H9 (cell line): ENCODE measurements around the gene MUS81. TPM values are rescaled to one million over a fixed set of nuclear protein-coding genes. Genes with fewer than 3 reads are reported as not detected.

Source experiments
- DNase-seq: peaks from one replicate; pipeline ENCODE4 v3.0.0-alpha.2; 2017
- H2AFZ ChIP-seq: one replicate; pipeline ENCODE4 v1.6.1; 2013; ENCODE audit warnings: mild to moderate bottlenecking, low read length, control low read depth, moderate library complexity
- H2AK5ac ChIP-seq: 2 replicates; pipeline ENCODE4 v1.6.1; 2013; ENCODE audit warnings: low read length, control low read depth, mixed read lengths; ENCODE audit not compliant: insufficient read length
- H2BK120ac ChIP-seq: one replicate; pipeline ENCODE4 v1.6.1; 2013; ENCODE audit warnings: low read depth, mild to moderate bottlenecking, low read length, control low read depth, inconsistent platforms; ENCODE audit not compliant: poor library complexity, severe bottlenecking
- H2BK12ac ChIP-seq: 2 replicates; pipeline ENCODE4 v1.6.1; 2013; ENCODE audit warnings: low read length, control low read depth, mixed read lengths, low read depth; ENCODE audit not compliant: insufficient read length
- H2BK15ac ChIP-seq: 2 replicates; pipeline ENCODE4 v1.6.1; 2013; ENCODE audit warnings: low read depth, low read length, control low read depth
- H2BK20ac ChIP-seq: one replicate; pipeline ENCODE4 v1.6.1; 2013; ENCODE audit warnings: low read depth, mild to moderate bottlenecking, low read length, control low read depth, inconsistent platforms; ENCODE audit not compliant: poor library complexity, severe bottlenecking
- H2BK5ac ChIP-seq: 2 replicates; pipeline ENCODE4 v1.6.1; 2013; ENCODE audit warnings: low read length, control low read depth, mixed read lengths; ENCODE audit not compliant: insufficient read length
- H3K14ac ChIP-seq: 2 replicates; pipeline ENCODE4 v1.6.1; 2013; ENCODE audit warnings: low read length, control low read depth; ENCODE audit not compliant: insufficient read depth
- H3K18ac ChIP-seq: 2 replicates; pipeline ENCODE4 v1.6.1; 2013; ENCODE audit warnings: low read depth, mild to moderate bottlenecking, mixed read lengths, low read length, control low read depth; ENCODE audit not compliant: insufficient read length
- H3K23ac ChIP-seq: 2 replicates; pipeline ENCODE4 v1.6.1; 2013; ENCODE audit warnings: low read length, control low read depth, mixed read lengths, low read depth; ENCODE audit not compliant: insufficient read length
- H3K23me2 ChIP-seq: 2 replicates; pipeline ENCODE4 v1.6.1; 2013; ENCODE audit warnings: low read depth, mild to moderate bottlenecking, mixed read lengths, low read length, control low read depth; ENCODE audit not compliant: insufficient read length, poor library complexity, severe bottlenecking
- H3K27ac ChIP-seq: 2 replicates; pipeline ENCODE4 v1.5.1; 2013; ENCODE audit warnings: low read length, control low read depth, mixed read lengths, low read depth; ENCODE audit not compliant: insufficient read length
- H3K27me3 ChIP-seq: 2 replicates; pipeline ENCODE4 v1.6.1; 2013; ENCODE audit warnings: low read length, control low read depth, inconsistent platforms; ENCODE audit not compliant: insufficient read depth
- H3K4ac ChIP-seq: 2 replicates; pipeline ENCODE4 v1.6.1; 2013; ENCODE audit warnings: low read depth, mild to moderate bottlenecking, control low read depth, inconsistent platforms, low read length, moderate library complexity
- H3K4me1 ChIP-seq: 2 replicates; pipeline ENCODE4 v1.6.1; 2013; ENCODE audit warnings: low read length, control low read depth, inconsistent platforms; ENCODE audit not compliant: insufficient read depth
- H3K4me2 ChIP-seq: 2 replicates; pipeline ENCODE4 v1.6.1; 2013; ENCODE audit warnings: low read length, control low read depth, mixed read lengths; ENCODE audit not compliant: insufficient read length, insufficient read depth
- H3K56ac ChIP-seq: 2 replicates; pipeline ENCODE4 v1.6.1; 2013; ENCODE audit warnings: low read depth, mild to moderate bottlenecking, mixed read lengths, low read length, control low read depth; ENCODE audit not compliant: insufficient read length
- H3K79me1 ChIP-seq: 2 replicates; pipeline ENCODE4 v1.6.1; 2013; ENCODE audit warnings: low read depth, mild to moderate bottlenecking, moderate library complexity, low read length, control low read depth, inconsistent platforms; ENCODE audit not compliant: insufficient read depth, poor library complexity, severe bottlenecking
- H3K79me2 ChIP-seq: 2 replicates; pipeline ENCODE4 v1.6.1; 2013; ENCODE audit warnings: low read length, control low read depth, inconsistent platforms; ENCODE audit not compliant: insufficient read depth
- H3K9ac ChIP-seq: 2 replicates; pipeline ENCODE4 v1.6.1; 2013; ENCODE audit warnings: low read length, control low read depth, mixed read lengths; ENCODE audit not compliant: insufficient read length; ENCODE audit errors: extremely low read depth
- H3K9me3 ChIP-seq: one replicate; pipeline ENCODE4 v1.6.1; 2013; ENCODE audit warnings: low read depth, low read length, inconsistent platforms; ENCODE audit not compliant: control insufficient read depth
- H3T11ph ChIP-seq: one replicate; pipeline ENCODE4 v1.6.1; 2013; ENCODE audit warnings: mild to moderate bottlenecking, low read length, control low read depth, inconsistent platforms
- H4K20me1 ChIP-seq: one replicate; pipeline ENCODE4 v1.6.1; 2013; ENCODE audit not compliant: control insufficient read depth, insufficient read length, insufficient read depth
- H4K5ac ChIP-seq: 2 replicates; pipeline ENCODE4 v1.6.1; 2013; ENCODE audit warnings: low read depth, mild to moderate bottlenecking, mixed read lengths, low read length, control low read depth; ENCODE audit not compliant: insufficient read length
- H4K8ac ChIP-seq: replicated peaks from 2 replicates; pipeline ENCODE4 v1.6.1; 2013; ENCODE audit warnings: low read length, control low read depth, mixed read lengths, low read depth; ENCODE audit not compliant: insufficient read length
- H4K91ac ChIP-seq: 2 replicates; pipeline ENCODE4 v1.6.1; 2013; ENCODE audit warnings: low read depth, mild to moderate bottlenecking, moderate library complexity, mixed read lengths, low read length, control low read depth; ENCODE audit not compliant: insufficient read length
- H3K27ac Mint-ChIP-seq, 3 experiments: 2 replicates in 2 of 3; 3 replicates in 1 of 3; pipeline ENCODE4 v1.8.0; 2020 to 2021; ENCODE audit warnings: mixed read lengths in 3 of 3, mild to moderate bottlenecking in 1 of 3, moderate library complexity in 1 of 3
- H3K27me3 Mint-ChIP-seq: 2 replicates; pipeline ENCODE4 v1.8.0; 2021; ENCODE audit warnings: low read depth, mild to moderate bottlenecking, moderate library complexity, mixed read lengths
- H3K36me3 Mint-ChIP-seq, 3 experiments: 2 replicates in 2 of 3; 3 replicates in 1 of 3; pipeline ENCODE4 v1.8.0; 2020 to 2021; ENCODE audit warnings: low read depth in 3 of 3, mixed read lengths in 3 of 3; ENCODE audit not compliant: insufficient read depth in 1 of 3
- H3K4me1 Mint-ChIP-seq, 2 experiments: 2 replicates each; pipeline ENCODE4 v1.8.0; 2020; ENCODE audit warnings: mixed read lengths in 2 of 2
- H3K4me3 Mint-ChIP-seq, 2 experiments: 2 replicates in 1 of 2; 3 replicates in 1 of 2; pipeline ENCODE4 v1.8.0; 2020 to 2021; ENCODE audit warnings: mild to moderate bottlenecking in 2 of 2, mixed read lengths in 2 of 2, moderate library complexity in 1 of 2
- H3K9me3 Mint-ChIP-seq, 2 experiments: 2 replicates in 1 of 2; 3 replicates in 1 of 2; pipeline ENCODE4 v1.8.0; 2020; ENCODE audit warnings: mild to moderate bottlenecking in 2 of 2, mixed read lengths in 2 of 2, moderate library complexity in 1 of 2
- WGBS: extraction: QIAGEN DNeasy Blood & Tissue Kit; methylation state at CpG from one replicate; pipeline ENCODE4 v1.1.7; 2013; ENCODE audit warnings: missing lambda C conversion rate, low lambda C conversion rate, mixed read lengths; ENCODE audit not compliant: insufficient read length; ENCODE audit errors: extremely low coverage; 5-methylcytosine and 5-hydroxymethylcytosine counted together
- total RNA-seq: library from RNA; stranded (reverse); gene quantifications from 2 replicates; pipeline ENCODE4 v1.2.1, GENCODE V29; 2021
- TF ChIP-seq, protein P1 (sequence below): fragments of 200-600 bp; sonication (generic); conservative IDR thresholded peaks from 3 replicates; pipeline ENCODE4 v1.8.0; 2021; ENCODE audit warnings: antibody characterized with exemption, mild to moderate bottlenecking

The MUS81 gene
- total RNA-seq, 1 experiment from 2014 or later: 49.2 TPM

DNA sequence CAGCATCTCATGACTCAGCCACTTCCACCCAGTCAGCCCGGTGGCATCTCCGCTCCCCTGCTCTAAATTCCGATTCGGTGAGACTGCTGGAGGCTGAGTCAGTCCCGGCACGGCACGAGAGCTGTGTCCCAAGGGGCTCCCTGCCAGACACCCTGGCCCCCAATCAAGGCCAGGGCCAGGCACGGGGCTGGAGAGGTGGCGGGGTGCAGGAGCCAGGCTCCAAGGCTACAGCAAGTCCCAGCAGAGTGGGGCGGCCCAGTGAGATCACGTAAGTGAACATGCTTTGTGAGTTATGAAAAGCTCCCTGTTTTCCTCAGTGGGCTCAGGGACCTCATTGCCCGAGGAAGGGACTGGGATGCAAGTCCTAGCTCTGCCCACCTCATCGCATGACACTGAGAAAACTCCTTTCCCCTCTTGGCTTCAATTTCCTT, 55.6 kb downstream of the MUS81 start:
- Histone ChIP-seq H3K23ac (no peak overlapping the region), H3K9ac (no peak overlapping the region)
- DNase-seq: peak; percentile 71

More for the DNA sequence above, 55.6 kb downstream of the MUS81 start:
- Mint-ChIP-seq H3K27ac (no peak overlapping the region), H3K27me3 (peaks cover 11% of the 10 kb centered on the region), H3K4me1 (peaks cover 24 to 34% of the 10 kb centered on the region in 2 experiments), H3K9me3 (no peaks in the 10 kb centered on the region; a peak in 1 of 5 replicates), H3K4me3 (no peak overlapping the region), H3K36me3 (peaks cover 0 to 7% (median 5%) of the 10 kb centered on the region in 3 experiments; a peak in 5 of 7 replicates)
- H3K18ac ChIP-seq: no peak overlapping the region
- H3K27me3 ChIP-seq: no peaks in the 10 kb centered on the region
- H2BK20ac ChIP-seq: no peak overlapping the region
- no peak overlapping the region for H2BK12ac ChIP-seq
- no peak overlapping the region for H4K8ac ChIP-seq
- H2AFZ ChIP-seq: no peak overlapping the region
- no peaks in the 10 kb centered on the region for H3K79me1 ChIP-seq
- no peaks in the 10 kb centered on the region for H4K20me1 ChIP-seq
- no peak overlapping the region for H4K5ac ChIP-seq
- no peak overlapping the region for H3K14ac ChIP-seq
- H3K27ac ChIP-seq: no peak overlapping the region
- no peak overlapping the region for H2AK5ac ChIP-seq
- no peak overlapping the region for H2BK15ac ChIP-seq
- H3K4ac ChIP-seq: no peak overlapping the region
- H3T11ph ChIP-seq: no peak overlapping the region
- H4K91ac ChIP-seq: no peak overlapping the region
- H2BK120ac ChIP-seq: no peak overlapping the region
- H2BK5ac ChIP-seq: no peak overlapping the region
- H3K4me2 ChIP-seq: no peak overlapping the region
- no peaks in the 10 kb centered on the region for H3K79me2 ChIP-seq
- H3K9me3 ChIP-seq: no peaks in the 10 kb centered on the region
- no peaks in the 10 kb centered on the region; the same call in 1 of the 2 replicates for H3K4me1 ChIP-seq
- TF ChIP-seq, protein P1, sequence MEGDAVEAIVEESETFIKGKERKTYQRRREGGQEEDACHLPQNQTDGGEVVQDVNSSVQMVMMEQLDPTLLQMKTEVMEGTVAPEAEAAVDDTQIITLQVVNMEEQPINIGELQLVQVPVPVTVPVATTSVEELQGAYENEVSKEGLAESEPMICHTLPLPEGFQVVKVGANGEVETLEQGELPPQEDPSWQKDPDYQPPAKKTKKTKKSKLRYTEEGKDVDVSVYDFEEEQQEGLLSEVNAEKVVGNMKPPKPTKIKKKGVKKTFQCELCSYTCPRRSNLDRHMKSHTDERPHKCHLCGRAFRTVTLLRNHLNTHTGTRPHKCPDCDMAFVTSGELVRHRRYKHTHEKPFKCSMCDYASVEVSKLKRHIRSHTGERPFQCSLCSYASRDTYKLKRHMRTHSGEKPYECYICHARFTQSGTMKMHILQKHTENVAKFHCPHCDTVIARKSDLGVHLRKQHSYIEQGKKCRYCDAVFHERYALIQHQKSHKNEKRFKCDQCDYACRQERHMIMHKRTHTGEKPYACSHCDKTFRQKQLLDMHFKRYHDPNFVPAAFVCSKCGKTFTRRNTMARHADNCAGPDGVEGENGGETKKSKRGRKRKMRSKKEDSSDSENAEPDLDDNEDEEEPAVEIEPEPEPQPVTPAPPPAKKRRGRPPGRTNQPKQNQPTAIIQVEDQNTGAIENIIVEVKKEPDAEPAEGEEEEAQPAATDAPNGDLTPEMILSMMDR: no peak
- H3K23me2 ChIP-seq: peaks cover 11% of the 10 kb centered on the region
- no peak overlapping the region for H3K56ac ChIP-seq
- WGBS: no CpG with 5 or more reads among the region's 13 CpGs

Other genes starting within 250 kb of the MUS81 start
- gene MAP3K11, start 246.2 kb upstream of the MUS81 start, total RNA-seq: 57.9 and 61.1 TPM in 2 replicates
- 48.3 and 50.5 TPM in 2 replicates for gene PCNX3, start 244.7 kb upstream of the MUS81 start, total RNA-seq
- 32.0 and 37.4 TPM in 2 replicates for gene SIPA1, start 222.3 kb upstream of the MUS81 start, total RNA-seq
- gene RELA, start 197.5 kb upstream of the MUS81 start, total RNA-seq: 43.3 and 48.8 TPM in 2 replicates
- gene KAT5, start 148.2 kb upstream of the MUS81 start, total RNA-seq: 56.7 and 57.4 TPM in 2 replicates
- 53.8 and 57.7 TPM in 2 replicates for gene RNASEH2C, start 139.6 kb upstream of the MUS81 start, total RNA-seq
- 9.4 and 9.6 TPM in 2 replicates for gene AP5B1, start 79.5 kb upstream of the MUS81 start, total RNA-seq
- gene OVOL1, start 73.4 kb upstream of the MUS81 start, total RNA-seq: 5.1 and 5.7 TPM in 2 replicates
- 0.88 and 1.2 TPM in 2 replicates for gene SNX32, start 26.5 kb upstream of the MUS81 start, total RNA-seq
- 1,107 and 1,147 TPM in 2 replicates for gene CFL1, start 2.3 kb upstream of the MUS81 start, total RNA-seq
- 22.9 and 26.2 TPM in 2 replicates for gene EFEMP2, start 12.4 kb downstream of the MUS81 start, total RNA-seq
- not detected in 2 replicates for gene CTSW, start 19.4 kb downstream of the MUS81 start, total RNA-seq
- gene FIBP, start 28.0 kb downstream of the MUS81 start, total RNA-seq: 86.8 and 87.0 TPM in 2 replicates
- gene CCDC85B, start 30.2 kb downstream of the MUS81 start, total RNA-seq: 23.3 and 23.4 TPM in 2 replicates
- gene FOSL1, start 40.0 kb downstream of the MUS81 start, total RNA-seq: 33.7 and 36.1 TPM in 2 replicates
- 14.0 and 15.7 TPM in 2 replicates for gene C11orf68, start 58.6 kb downstream of the MUS81 start, total RNA-seq
- gene DRAP1, start 59.0 kb downstream of the MUS81 start, total RNA-seq: 101 and 105 TPM in 2 replicates
- 2.2 and 3.1 TPM in 2 replicates for gene TSGA10IP, start 85.0 kb downstream of the MUS81 start, total RNA-seq
- 52.0 and 57.8 TPM in 2 replicates for gene SART1, start 101.3 kb downstream of the MUS81 start, total RNA-seq
- 46.7 and 52.6 TPM in 2 replicates for gene EIF1AD, start 141.7 kb downstream of the MUS81 start, total RNA-seq
- 346 and 359 TPM in 2 replicates for gene BANF1, start 142.1 kb downstream of the MUS81 start, total RNA-seq
- not detected in 2 replicates for gene CST6, start 151.6 kb downstream of the MUS81 start, total RNA-seq
- not detected in 2 replicates for gene CATSPER1, start 166.0 kb downstream of the MUS81 start, total RNA-seq
- gene GAL3ST3, start 188.7 kb downstream of the MUS81 start, total RNA-seq: 17.2 and 19.8 TPM in 2 replicates
- 237 and 248 TPM in 2 replicates for gene SF3B2, start 191.9 kb downstream of the MUS81 start, total RNA-seq
- gene PACS1, start 209.8 kb downstream of the MUS81 start, total RNA-seq: 28.7 and 35.5 TPM in 2 replicates